Medulla oblongata (tissue), 1 donor: ENCODE results near the gene PPFIA2.
A peak's percentile ranks its signal among the peaks of the same experiment; 100 is the strongest.

Source experiments
- DNase-seq: peaks from one replicate; pipeline ENCODE4 v3.0.0-alpha.2; 2015; ENCODE audit errors: extremely low spot score

Gene PPFIA2

DNA sequence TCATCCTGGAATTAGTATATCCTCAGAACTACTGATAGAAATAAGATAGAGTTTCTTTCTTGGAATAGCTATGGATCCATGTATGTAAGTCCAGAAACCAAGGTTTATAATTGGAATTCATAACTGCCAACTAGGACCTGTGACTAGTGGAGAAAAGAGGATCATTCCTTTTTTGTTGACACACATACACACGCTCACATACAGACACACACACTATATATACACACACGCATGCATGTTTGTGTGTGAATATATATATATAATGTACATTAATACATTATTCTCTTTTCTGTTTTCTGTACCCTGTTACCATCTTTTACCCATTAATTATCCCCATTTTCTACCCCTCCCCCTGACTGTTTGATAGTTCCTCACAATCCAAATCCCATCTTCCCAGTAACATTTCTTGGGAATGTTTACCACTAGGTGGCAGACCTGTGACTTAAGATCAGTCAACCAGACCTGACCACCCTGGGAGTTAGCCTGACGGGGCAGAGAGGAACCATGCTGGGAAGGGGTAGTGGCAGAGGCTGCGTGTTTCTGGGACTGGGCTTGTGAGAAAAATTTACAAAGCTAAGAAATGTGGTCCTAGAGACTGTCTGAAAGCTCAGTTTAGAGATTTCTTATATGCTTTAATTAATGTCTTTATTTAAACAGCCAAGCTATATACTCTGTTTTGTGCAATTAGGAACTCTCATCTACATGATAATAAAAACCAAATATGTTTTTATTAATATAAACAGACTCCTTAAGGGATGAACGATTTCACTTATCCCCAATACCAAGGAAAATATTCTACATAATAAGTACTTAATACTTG lies 308.0 kb downstream of the PPFIA2 start:
- DNase-seq, result peak; percentile 81

DNA sequence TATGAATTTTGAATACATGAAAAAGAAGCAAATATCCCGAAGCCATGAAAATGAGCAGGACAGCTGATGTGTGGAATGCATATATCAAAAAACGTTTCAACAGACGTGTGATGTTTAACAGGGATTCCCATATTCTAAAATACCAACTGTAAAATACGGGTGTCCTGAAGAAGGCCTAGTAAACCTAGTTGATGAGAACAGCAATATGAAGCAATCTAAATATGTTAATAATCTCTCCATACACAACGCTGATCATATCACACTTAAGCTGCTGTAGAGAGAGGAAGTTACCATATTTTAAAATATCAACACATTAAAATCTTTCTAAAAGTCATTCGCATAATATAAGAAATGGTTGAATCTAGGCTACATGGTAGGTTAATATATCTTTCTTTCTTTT lies 317.5 kb downstream of the PPFIA2 start:
- DNase-seq, result no peak

DNA sequence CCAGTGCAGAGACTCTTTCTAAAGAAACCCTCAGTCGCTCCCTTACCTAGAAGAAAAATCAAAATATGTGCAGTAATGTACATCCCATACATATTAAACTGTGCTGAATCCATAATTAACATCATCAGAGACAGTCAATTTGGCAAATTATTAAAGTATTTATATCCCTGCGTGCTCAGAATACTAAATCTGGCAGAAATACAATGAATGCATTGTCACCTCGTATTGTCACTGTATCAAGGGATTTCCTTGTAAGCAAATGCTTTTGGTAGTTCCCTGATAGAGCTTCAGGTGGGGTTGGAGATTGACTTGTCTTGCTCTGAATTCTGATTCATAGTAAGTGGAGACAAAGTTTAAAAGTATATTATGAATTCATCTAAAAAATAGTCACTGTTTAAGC lies 319.1 kb downstream of the PPFIA2 start:
- peak; percentile 58 for DNase-seq

DNA sequence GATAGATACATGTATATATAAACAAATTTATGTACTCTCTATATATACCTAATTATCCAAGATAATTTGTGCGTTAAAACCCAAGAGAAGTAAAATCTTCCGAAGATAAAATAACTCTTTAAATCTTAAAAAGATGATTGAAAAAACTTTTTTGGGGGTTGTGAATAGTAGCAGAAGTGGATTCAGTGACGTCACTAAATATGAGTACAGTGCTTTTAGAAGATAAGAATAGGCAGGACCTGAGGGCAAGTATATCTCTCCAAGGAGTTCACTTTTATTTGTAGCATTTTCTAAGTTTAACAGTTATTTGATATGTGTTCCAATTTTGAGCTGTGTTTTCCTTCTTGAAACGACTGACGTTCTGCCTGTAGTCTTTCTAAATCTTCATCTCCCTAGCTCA lies 319.8 kb downstream of the PPFIA2 start:
- no peak for DNase-seq

DNA sequence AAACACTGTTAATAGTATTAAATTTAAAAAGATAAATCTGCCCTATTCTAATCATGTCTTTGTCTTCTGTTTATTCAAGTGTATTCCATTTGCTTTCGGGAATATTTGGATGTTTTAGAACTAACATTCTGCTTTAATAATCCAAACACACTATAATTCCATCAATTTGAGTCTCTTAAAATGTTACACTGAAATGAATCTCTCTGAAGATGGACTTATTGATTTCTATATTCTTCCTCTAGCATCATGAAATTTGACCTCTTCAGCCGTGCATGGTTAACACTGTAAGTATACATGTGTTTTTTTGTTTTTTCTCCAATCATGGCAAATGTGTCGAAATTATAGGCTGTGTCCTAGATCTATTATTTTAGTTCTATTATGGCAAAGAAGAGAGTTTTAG lies 342.1 kb downstream of the PPFIA2 start:
- peak; percentile 65 for DNase-seq

DNA sequence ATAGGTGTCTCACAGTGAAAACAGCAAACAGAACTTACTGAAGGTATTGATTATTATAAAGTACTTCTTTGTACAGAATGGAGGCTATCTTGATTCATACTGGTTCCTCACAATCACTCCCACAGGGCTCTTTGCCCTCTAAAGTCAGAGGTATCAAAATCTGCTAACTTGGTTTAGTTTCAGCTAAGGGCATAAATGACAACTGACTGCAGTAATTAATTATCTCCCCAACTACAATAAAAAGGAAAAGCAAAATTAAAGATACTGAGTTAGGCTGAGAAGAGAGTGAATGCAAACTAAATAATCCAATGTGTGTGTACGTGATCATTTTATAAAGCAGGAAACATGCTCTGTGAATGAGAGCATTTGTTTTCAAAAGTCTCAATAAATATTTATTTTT lies 342.6 kb downstream of the PPFIA2 start:
- DNase-seq, result no peak

DNA sequence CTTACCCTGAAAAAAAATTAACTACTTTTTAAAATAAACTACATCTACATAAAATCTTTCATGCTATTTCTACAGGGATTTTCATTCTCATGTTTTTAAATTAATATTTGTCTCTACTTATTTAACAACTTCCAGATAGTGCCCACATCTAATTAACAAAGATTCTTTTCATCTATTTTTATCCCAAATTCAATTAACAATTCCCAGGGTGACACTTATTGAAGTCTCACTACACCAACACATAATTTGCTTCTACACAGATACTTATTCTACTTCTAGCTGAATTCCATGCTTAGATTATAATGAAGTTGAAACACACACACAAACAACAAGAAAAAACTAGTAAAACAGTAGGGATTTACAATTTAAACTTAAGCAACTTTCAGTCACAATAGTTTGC lies 344.7 kb downstream of the PPFIA2 start:
- DNase-seq, result no peak

DNA sequence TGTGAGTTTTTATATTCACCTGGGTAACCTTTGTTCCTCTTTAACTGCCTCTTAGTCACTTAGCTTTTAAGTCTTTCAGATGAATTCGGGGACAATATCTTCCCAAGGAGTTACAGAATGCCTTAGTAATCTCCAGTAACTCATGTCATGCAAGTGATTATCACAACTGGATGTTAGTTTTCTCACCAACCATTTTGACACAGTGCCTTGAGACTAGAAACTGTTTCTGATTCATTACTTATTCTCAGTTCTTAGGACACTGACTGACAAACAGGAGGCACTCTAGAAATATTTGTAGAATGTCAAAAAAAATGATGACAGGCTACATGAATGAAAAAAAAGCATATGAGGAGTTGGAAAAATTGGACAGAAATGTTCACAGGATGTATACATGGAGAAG lies 346.2 kb downstream of the PPFIA2 start:
- DNase-seq, result no peak

DNA sequence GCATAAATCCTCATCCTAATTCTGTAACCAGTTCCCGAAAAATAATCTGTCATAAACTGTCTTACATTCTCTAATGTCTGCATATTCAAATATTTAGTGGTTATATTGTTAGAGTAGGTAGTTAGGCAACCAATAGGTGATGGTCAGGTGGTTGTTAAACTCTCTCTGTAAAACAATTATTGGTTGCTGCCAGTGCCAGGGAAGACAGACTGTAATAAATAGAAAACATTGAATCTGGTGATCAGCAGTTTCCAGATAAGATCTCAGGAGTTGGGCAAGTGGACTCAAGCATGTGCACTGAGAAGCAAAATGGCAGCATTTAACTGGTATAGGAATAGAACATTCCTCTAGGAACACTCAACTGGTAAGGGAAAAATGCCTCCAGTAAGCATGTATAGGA lies 355.8 kb downstream of the PPFIA2 start:
- no peak for DNase-seq

DNA sequence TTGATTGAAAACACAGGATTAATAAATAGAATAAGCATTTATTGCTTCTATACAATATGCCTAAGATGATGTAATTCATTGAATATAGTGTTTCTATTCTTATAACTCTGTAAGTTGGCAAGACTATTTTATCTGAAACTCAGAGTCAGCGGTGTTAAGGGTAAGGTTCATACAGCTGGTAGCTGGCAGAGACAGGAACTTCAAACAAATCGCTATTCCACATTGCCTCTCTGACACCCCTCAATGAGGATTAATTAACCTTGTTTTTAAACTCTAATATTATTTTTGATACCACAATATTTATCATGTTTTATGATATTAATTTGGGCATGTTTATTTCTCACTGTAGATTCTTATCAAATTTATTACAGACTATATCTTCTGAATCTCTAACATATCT lies 357.9 kb downstream of the PPFIA2 start:
- DNase-seq, result no peak

DNA sequence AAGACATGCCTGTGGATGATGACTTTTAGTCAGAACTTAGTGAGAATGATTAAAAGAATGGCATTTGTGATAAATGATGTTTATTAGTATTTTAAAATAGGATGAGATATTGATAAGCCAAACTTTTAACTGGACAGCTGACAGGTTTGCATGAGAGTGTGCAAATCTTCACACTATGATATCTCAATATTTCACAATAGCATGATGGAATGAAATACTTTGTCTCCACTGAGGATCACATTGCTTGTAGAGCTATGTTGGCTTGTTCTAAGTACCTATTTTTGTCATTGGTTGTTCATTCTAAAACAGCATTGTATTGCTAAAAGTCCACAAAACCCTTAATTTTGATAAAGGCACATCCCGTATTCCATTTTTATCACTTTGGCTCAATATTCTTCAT lies 359.1 kb downstream of the PPFIA2 start:
- DNase-seq, result no peak

DNA sequence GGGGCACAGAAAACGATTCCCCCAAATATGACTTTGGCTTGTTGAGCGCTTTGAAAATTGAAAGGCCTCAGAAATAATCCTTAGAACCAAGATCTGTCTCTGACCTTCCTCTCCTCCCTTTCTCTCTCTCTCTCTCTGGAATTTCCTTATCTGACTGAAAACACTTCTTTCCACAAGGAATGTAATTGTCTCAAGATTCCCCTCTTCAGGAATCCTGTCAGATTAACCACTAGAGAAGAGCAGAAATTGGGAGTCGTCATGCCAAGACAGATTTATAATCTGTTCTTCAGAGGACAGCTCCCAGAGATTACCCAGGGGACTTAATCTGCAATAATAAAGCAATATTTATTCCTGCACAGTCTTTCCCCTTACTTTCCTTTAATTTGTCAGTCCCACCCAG lies 363.7 kb downstream of the PPFIA2 start:
- no peak for DNase-seq

DNA sequence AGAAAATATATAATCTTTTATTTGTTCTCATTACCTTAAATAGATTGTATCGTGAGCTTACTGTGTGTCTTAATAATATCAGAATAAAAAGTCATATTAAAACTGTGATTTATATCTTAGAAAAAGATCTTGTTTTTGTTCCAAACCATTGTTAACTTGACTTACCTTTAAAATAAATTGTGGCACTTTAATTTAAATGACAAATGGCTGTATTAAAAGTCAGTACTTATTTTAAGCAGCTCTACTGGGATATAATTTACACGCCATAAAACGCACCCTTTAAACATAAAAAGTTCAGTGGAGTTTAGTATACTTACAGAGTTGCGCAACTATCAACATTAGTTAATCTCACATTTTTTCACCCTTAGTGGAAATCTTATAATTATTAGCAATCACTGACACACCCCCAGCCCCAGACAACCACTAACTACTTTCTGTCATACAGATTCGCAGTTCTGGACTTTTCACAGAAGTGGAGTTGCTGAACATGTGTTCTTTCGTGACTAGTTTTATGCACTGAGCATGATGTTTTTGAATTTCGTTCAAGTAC lies 369.5 kb downstream of the PPFIA2 start:
- no peak for DNase-seq

DNA sequence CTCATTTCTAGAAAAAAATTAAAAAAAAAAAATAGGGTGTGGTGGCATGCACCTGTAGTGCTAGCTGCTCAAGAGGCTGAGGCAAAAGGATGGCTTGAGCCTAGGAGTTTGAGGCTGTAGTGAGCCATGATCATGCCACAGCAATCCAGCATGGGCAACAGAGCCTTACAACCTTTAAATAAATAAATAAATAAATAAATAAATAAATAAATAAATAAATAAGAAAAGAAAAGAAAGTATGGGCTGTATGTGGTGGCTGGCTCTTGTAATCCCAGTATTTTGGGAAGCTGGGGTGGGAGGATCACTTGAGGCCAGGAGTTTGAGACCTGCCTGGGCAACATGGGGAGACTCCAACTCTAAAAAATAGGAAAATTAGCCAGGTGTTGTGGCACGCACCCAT lies 373.0 kb downstream of the PPFIA2 start:
- DNase-seq, result no peak

DNA sequence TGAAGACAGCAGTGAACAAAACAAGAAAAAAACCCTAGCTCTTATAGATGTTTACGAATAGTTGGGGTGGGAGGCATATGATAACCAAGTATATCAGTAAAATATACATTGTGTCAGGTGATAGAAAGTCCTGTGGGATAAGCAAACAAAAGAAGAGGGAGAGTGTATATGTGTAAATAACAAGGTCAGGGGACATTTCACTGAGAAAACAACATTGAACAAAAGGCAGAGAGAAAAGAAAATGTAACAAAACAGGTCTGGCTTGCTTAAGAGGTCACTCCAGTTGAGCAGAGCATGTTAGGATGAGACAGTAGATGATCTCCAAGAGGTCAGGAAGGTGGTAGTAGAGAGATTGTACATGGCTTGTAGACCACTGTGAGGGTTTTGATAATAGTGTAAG lies 377.2 kb downstream of the PPFIA2 start:
- DNase-seq, result no peak

DNA sequence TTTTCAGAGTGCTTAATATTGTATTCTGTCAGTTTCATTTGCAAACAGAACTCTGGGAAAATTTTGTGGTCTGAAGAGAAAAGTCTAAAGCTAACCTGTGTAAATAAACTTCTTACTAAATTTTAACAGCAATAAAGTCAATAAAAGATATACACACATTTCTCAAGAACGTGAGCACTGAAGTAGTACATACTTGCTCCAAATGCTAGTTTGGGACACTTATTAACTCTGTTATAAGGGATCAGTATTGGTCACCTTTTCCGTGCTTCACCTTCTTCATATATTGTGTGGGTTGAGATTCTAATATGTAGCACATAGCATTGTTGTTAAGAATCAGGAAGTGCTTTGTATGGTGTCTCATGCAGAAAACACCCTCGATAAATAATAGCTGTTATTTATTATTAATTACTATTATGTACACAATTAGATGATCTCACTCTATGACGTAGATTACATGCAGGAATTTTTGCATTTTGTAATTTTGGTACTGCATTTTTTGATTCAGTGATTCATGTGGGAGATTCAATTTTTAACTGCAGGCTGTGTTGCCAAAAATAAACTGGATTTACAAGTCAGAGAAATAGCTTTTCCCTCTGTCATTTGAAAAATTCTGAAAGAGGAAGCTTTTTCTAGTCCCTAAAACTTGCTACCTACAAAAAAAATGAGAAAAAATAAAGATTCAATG lies 380.4 kb downstream of the PPFIA2 start:
- no peak for DNase-seq

DNA sequence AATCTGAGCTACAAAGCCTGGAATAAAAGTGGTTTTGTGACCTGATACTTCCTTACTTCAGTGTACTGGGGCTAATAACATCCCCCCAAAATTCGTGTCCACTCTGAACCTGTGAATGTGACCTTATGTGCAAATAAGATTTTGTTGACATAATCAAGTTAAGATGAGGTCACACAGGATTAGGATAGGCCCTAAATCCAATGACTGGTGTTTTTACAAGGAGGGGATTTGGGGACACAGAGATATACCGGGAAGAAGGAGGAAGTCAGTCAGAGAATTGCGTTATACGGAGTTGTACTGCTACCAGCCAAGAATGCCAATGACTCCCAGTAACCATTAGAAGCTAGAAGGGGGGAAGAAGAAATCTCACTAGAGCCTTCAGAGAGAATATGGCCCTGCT lies 381.4 kb downstream of the PPFIA2 start:
- DNase-seq, result no peak

DNA sequence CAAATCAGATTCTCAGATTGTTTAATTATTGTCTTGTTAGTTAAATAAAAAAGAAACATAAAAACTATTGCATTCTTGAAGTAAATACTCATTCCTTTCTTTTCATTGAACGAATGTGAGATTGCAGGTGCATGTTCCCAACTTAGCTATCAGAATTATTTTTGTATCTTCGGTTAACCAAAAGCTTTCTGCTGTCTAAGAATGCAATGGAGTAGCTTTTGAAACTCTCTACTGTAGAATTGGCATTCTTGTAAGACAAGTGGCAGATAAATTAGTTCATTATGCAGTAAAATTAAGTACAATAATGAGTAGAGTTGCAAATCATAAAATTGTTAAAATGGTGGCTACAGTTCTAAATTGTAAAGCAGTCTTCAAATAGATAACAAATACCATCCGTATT lies 383.2 kb downstream of the PPFIA2 start:
- DNase-seq, result no peak

DNA sequence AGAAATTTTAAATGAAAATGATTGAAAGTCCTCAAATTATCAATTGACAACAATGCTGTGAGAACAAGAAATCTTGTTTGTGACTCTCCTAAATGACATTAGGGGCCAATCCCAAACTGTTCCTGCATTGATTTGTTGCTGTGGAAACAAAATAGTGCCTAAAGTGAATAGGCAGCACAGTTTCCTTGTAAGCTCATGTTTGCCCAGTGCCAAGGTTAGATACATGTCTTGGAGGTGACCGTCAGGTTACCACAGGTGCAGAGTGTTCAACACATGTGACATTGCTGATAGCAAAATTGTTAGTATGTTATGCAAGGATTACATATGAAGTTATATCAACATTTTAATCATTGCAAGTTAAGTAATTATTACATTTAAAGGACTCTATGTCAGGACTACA lies 388.7 kb downstream of the PPFIA2 start:
- DNase-seq, result no peak

DNA sequence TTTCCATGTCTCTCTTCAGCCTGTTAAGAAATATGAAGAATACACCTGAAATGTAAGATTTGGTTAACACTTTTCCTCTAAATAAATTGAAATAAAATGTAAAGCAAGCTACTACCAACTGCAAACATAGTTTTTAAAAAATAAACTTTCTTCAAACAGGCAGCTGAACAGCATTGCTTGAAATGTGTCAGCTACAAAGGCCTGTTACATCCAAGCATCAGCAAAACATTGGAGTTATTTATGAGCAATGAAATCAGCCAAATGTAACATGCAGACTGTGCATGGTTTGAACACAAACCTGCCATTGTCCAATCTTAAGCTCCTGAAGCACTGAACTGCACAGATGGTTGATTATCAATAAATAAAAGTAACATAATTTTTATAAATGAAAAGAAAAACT lies 390.0 kb downstream of the PPFIA2 start:
- peak; percentile 38 for DNase-seq

DNA sequence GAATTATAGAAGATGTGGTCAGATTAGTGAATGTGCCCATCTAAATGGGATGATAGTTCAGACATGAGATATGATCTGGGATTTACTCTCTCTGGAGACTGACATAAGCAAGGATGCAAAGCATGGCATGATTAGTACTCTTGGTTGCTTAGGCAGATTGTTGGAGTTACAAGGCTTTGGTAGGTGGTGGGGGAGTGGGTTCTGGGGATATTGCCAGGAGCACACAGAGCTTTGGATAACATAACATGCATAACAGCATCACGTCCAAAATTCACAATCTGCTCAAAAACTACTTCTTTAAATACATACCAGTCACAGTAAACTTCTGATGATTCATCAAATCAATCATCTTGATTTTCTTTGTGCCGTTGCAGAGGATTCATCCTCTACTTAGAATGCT lies 393.9 kb downstream of the PPFIA2 start:
- no peak for DNase-seq

DNA sequence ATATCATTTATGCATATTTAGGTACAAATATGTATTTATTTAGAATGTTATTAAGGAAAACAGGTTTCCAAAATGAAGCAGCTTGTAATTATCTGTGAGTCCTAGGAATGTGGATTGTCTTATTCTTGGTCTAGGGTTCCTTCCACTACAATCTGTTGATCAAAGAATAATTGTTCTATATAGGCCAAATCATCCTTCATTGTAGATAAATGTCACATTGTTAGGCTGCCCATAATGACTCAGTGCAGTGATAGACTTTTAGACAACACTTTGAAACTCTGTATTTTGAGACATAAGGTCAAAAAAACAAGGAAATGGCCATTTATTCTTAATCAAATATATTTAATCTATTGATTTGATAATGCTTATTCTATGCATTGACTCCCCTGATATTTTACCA lies 398.2 kb downstream of the PPFIA2 start:
- peak; percentile 72 for DNase-seq

DNA sequence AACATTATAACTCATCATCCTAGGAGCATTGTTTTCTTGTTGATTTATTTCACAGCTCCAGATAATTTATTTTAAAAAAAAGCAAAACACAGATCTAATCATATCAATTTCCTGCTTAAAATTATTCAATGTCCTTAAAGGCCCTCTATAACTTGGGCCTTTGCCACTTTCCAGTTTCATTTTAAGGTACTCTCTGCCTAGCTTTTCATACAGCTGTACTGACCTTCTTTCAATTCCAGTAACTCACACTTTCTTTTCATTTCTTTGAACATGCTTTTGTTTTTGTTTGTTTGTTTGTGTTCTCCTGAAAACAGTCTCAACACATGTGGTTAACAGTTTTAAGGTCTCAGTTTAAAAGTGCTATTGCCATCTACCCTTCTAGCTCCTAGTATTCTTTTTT lies 399.4 kb downstream of the PPFIA2 start:
- no peak for DNase-seq
